ENCODE data around the gene RPAIN.

- TF ChIP-seq CTCF (IDR thresholded peaks at IDR 0.05; ENCODE audit: low read depth, low read length, missing input control) (no peak), SP1 (IDR thresholded peaks at IDR 0.05) (peak; percentile 73), MAX (IDR thresholded peaks at IDR 0.05) (no peak), JUND (IDR thresholded peaks at IDR 0.05) (no peak), RAD21 (IDR thresholded peaks at IDR 0.05) (no peak), FOXA1 (IDR thresholded peaks at IDR 0.05) (no peak), GABPA (IDR thresholded peaks at IDR 0.05 in 1 of 2, conservative IDR thresholded peaks at IDR 0.05 in 1 of 2) (peak in 1 of 2 donors; percentile 47), EGR1 (IDR thresholded peaks at IDR 0.05; ENCODE audit: low read depth in 2 of 2) (no peak), ATF3 (IDR thresholded peaks at IDR 0.05) (no peak), REST (IDR thresholded peaks at IDR 0.05) (peak; percentile 17), HNF4A (conservative IDR thresholded peaks at IDR 0.05) (peak; percentile 81 to 85)
Measured at GRCh38 chr17:5464717-5465507, 44.9 kb downstream of the RPAIN start.
